ENCODE measurements around the gene CCDC177.

CCDC177 gene

GRCh38 chr14:69560826-69561225 is 13.8 kb downstream of the CCDC177 start:
- DNase-seq, result no peak

GRCh38 chr14:69559581-69560011 is 15.1 kb downstream of the CCDC177 start:
- no peak for DNase-seq

GRCh38 chr14:69558774-69559173 is 15.9 kb downstream of the CCDC177 start:
- DNase-seq, result no peak

- DNase-seq, result no peak
These were observed 20.2 kb downstream of the CCDC177 start for GRCh38 chr14:69554500-69554899.

GRCh38 chr14:69553252-69553651 is 21.4 kb downstream of the CCDC177 start:
- DNase-seq, result peak; percentile 75 to 93

- no peak for DNase-seq
These were observed 23.2 kb downstream of the CCDC177 start for GRCh38 chr14:69551511-69551910.

- DNase-seq, result no peak
These were observed 26.1 kb downstream of the CCDC177 start for GRCh38 chr14:69548566-69548965.

- DNase-seq, result no peak
These were observed 26.8 kb downstream of the CCDC177 start for GRCh38 chr14:69547701-69548348.

GRCh38 chr14:69543341-69544115 is 31.1 kb downstream of the CCDC177 start:
- peak; percentile 35 to 62 for DNase-seq

GRCh38 chr14:69542311-69542710 is 32.4 kb downstream of the CCDC177 start:
- no peak for DNase-seq

GRCh38 chr14:69540654-69541335 is 33.9 kb downstream of the CCDC177 start:
- DNase-seq, result peak; percentile 22 to 24

- peak; percentile 62 to 76 for DNase-seq
These were observed 34.9 kb downstream of the CCDC177 start for GRCh38 chr14:69539631-69540410.

GRCh38 chr14:69538766-69539165 is 35.9 kb downstream of the CCDC177 start:
- no peak for DNase-seq

GRCh38 chr14:69537900-69538299 is 36.8 kb downstream of the CCDC177 start:
- no peak for DNase-seq

- peak; percentile 74 to 81 for DNase-seq
These were observed 37.7 kb downstream of the CCDC177 start for GRCh38 chr14:69536971-69537370.

- DNase-seq, result peak in 1 of 2 donors; percentile 37
These were observed 39.3 kb downstream of the CCDC177 start for GRCh38 chr14:69535230-69535848.

GRCh38 chr14:69532561-69533340 is 41.9 kb downstream of the CCDC177 start:
- DNase-seq, result no peak

- DNase-seq, result no peak
These were observed 43.5 kb downstream of the CCDC177 start for GRCh38 chr14:69531135-69531534.

GRCh38 chr14:69530095-69530494 is 44.6 kb downstream of the CCDC177 start:
- no peak for DNase-seq

GRCh38 chr14:69529563-69529962 is 45.1 kb downstream of the CCDC177 start:
- no peak for DNase-seq

GRCh38 chr14:69528930-69529329 is 45.7 kb downstream of the CCDC177 start:
- DNase-seq, result no peak

- no peak for DNase-seq
These were observed 46.5 kb downstream of the CCDC177 start for GRCh38 chr14:69528143-69528542.

Measured in inflammatory macrophage treated with lipopolysaccharide for 1 hour (primary cell).